ENCODE data around the gene GOLM1.

DNA sequence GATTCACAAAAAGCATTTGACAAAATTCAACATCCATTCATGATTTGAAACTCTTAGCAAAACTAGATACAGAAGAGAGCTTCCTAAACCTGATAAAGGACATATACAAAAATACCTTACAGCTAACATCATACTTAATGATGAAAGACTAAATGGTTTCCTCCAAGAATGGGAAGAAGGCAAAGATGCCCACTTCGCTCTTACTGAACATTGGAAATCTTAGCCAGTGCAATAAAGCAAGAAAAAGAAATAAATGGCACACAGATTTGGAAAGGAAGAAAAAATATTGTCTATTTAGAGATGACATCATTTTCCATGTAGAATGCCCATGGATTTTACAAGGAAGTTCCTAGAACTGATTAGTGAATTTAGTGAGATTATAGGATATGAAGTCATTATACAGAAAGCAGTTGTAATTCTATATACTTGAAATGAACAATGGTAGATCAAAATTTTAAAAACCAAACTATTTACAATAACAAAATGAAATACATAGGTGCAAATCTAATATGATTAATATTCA is 94.0 kb downstream of the GOLM1 start:
- TF ChIP-seq EZH2 (IDR thresholded peaks at IDR 0.05; ENCODE audit: borderline replicate concordance, low read depth, low read length, severe bottlenecking) (no peak), POLR2A (IDR thresholded peaks at IDR 0.05; ENCODE audit: low read depth, low read length) (no peak)
